ENCODE data around the gene ZFHX2.

The ZFHX2 gene

GRCh38 chr14:23579739-23580138 lies 28.2 kb upstream of the ZFHX2 start:
- Histone ChIP-seq H2BK5ac (ENCODE audit: low read depth, low read length, poor library complexity, severe bottlenecking) (no peak overlapping the region), H4K91ac (ENCODE audit: low read length) (no peak overlapping the region), H2AK5ac (ENCODE audit: low read length, severe bottlenecking) (no peak overlapping the region), H2AFZ (ENCODE audit: low read depth, low read length) (no peak overlapping the region), H3K36me3 (ENCODE audit: control insufficient read depth in 1 of 2, insufficient read depth in 2 of 2, low read depth in 1 of 2, low read length in 2 of 2) (peaks cover 0 to 2% of the 10 kb centered on the region in 2 experiments), H3K9me3 (ENCODE audit: control insufficient read depth, low read length) (no peaks in the 10 kb centered on the region), H3K4me1 (ENCODE audit: control insufficient read depth, insufficient read depth, low read depth, low read length) (peaks cover 15% of the 10 kb centered on the region), H3K4me3 (ENCODE audit: insufficient read depth in 1 of 2, low read depth in 1 of 2, low read length in 2 of 2) (no peak overlapping the region), H3K27me3 (ENCODE audit: control insufficient read depth in 1 of 2, insufficient read depth in 1 of 2, low read length in 2 of 2) (peaks cover 62 to 71% of the 10 kb centered on the region in 2 experiments), H2BK15ac (ENCODE audit: low read depth, poor library complexity, severe bottlenecking) (no peak overlapping the region), H2BK12ac (ENCODE audit: low read length in 2 of 2) (no peak overlapping the region), H3K4ac (ENCODE audit: low read depth in 1 of 2, low read length in 2 of 2) (no peak overlapping the region), H3K27ac (ENCODE audit: low read length, poor library complexity, severe bottlenecking) (no peak overlapping the region), H3K23ac (ENCODE audit: low read length in 2 of 2) (no peak overlapping the region), H3K79me1 (replicated peaks; ENCODE audit: low read length, poor library complexity, severe bottlenecking) (no peaks in the 10 kb centered on the region), H3K18ac (ENCODE audit: low read depth in 1 of 2, low read length in 2 of 2) (no peak overlapping the region), H3K9ac (ENCODE audit: low read length) (no peak overlapping the region), H3K4me2 (ENCODE audit: low read length, poor library complexity, severe bottlenecking) (no peak overlapping the region), H4K8ac (ENCODE audit: low read length) (no peak overlapping the region), H3K14ac (ENCODE audit: low read length in 2 of 2) (no peak overlapping the region), H2BK120ac (ENCODE audit: low read depth, low read length) (no peak overlapping the region)
- DNase-seq: no peak

- WGBS: 83% methylated on average over 2 of the region's 3 CpGs
Measured at GRCh38 chr14:23579311-23579630, 27.7 kb upstream of the ZFHX2 start.

GRCh38 chr14:23578560-23579310 lies 27.2 kb upstream of the ZFHX2 start, which contains the start of gene JPH4:
Gene JPH4 (minus strand): TSS chr14:23578790. CDS start chr14:23577453, 1,337 bp downstream.
- Histone ChIP-seq H4K8ac (ENCODE audit: low read length) (no peak within 1 kb of the TSS), H2BK15ac (ENCODE audit: low read depth, poor library complexity, severe bottlenecking) (no peak within 1 kb of the TSS), H3K23ac (ENCODE audit: low read length in 2 of 2) (no peak within 1 kb of the TSS), H4K91ac (ENCODE audit: low read length) (no peak within 1 kb of the TSS), H3K14ac (ENCODE audit: low read length in 2 of 2) (no peak within 1 kb of the TSS), H3K36me3 (ENCODE audit: control insufficient read depth in 1 of 2, insufficient read depth in 2 of 2, low read depth in 1 of 2, low read length in 2 of 2) (peaks cover 0 to 2% of the 10 kb centered on the region in 2 experiments), H3K4me3 (ENCODE audit: insufficient read depth in 1 of 2, low read depth in 1 of 2, low read length in 2 of 2) (no peak within 1 kb of the TSS), H3K79me1 (replicated peaks; ENCODE audit: low read length, poor library complexity, severe bottlenecking) (no peaks in the 10 kb centered on the region), H3K4me1 (ENCODE audit: control insufficient read depth, insufficient read depth, low read depth, low read length) (peaks cover 15% of the 10 kb centered on the region), H3K27ac (ENCODE audit: low read length, poor library complexity, severe bottlenecking) (no peak within 1 kb of the TSS), H2BK5ac (ENCODE audit: low read depth, low read length, poor library complexity, severe bottlenecking) (no peak within 1 kb of the TSS), H3K4ac (ENCODE audit: low read depth in 1 of 2, low read length in 2 of 2) (no peak within 1 kb of the TSS), H2AK5ac (ENCODE audit: low read length, severe bottlenecking) (no peak within 1 kb of the TSS), H3K9ac (ENCODE audit: low read length) (no peak within 1 kb of the TSS), H3K4me2 (ENCODE audit: low read length, poor library complexity, severe bottlenecking) (no peak within 1 kb of the TSS), H3K18ac (ENCODE audit: low read depth in 1 of 2, low read length in 2 of 2) (no peak within 1 kb of the TSS), H3K27me3 (ENCODE audit: control insufficient read depth in 1 of 2, insufficient read depth in 1 of 2, low read length in 2 of 2) (peaks cover 65 to 74% of the 10 kb centered on the region in 2 experiments), H3K9me3 (ENCODE audit: control insufficient read depth, low read length) (no peaks in the 10 kb centered on the region), H2BK12ac (ENCODE audit: low read length in 2 of 2) (no peak within 1 kb of the TSS), H2BK120ac (ENCODE audit: low read depth, low read length) (no peak within 1 kb of the TSS), H2AFZ (ENCODE audit: low read depth, low read length) (no peak within 1 kb of the TSS)
- DNase-seq: no peak
- WGBS: 12% methylated on average over 18 of the region's 18 CpGs

More at GRCh38 chr14:23579311-23579630, 27.7 kb upstream of the ZFHX2 start:
- no peak overlapping the region for H2BK12ac ChIP-seq (ENCODE audit: low read length in 2 of 2)
- no peak overlapping the region for H2AFZ ChIP-seq (ENCODE audit: low read depth, low read length)
- H3K9me3 ChIP-seq (ENCODE audit: control insufficient read depth, low read length): no peaks in the 10 kb centered on the region
- H3K27me3 ChIP-seq (ENCODE audit: control insufficient read depth in 1 of 2, insufficient read depth in 1 of 2, low read length in 2 of 2): peaks cover 65 to 73% of the 10 kb centered on the region in 2 experiments
- H3K27ac ChIP-seq (ENCODE audit: low read length, poor library complexity, severe bottlenecking): no peak overlapping the region
- no peak overlapping the region for H3K4me2 ChIP-seq (ENCODE audit: low read length, poor library complexity, severe bottlenecking)
- no peak overlapping the region for H2AK5ac ChIP-seq (ENCODE audit: low read length, severe bottlenecking)
- peaks cover 0 to 2% of the 10 kb centered on the region in 2 experiments for H3K36me3 ChIP-seq (ENCODE audit: control insufficient read depth in 1 of 2, insufficient read depth in 2 of 2, low read depth in 1 of 2, low read length in 2 of 2)
- H3K18ac ChIP-seq (ENCODE audit: low read depth in 1 of 2, low read length in 2 of 2): no peak overlapping the region
- no peak overlapping the region for H3K4ac ChIP-seq (ENCODE audit: low read depth in 1 of 2, low read length in 2 of 2)
- no peak overlapping the region for H3K23ac ChIP-seq (ENCODE audit: low read length in 2 of 2)
- no peak overlapping the region for H4K8ac ChIP-seq (ENCODE audit: low read length)
- no peak overlapping the region for H4K91ac ChIP-seq (ENCODE audit: low read length)
- H2BK15ac ChIP-seq (ENCODE audit: low read depth, poor library complexity, severe bottlenecking): no peak overlapping the region
- no peak overlapping the region for H2BK5ac ChIP-seq (ENCODE audit: low read depth, low read length, poor library complexity, severe bottlenecking)
- no peak overlapping the region for H3K9ac ChIP-seq (ENCODE audit: low read length)
- H3K4me3 ChIP-seq (ENCODE audit: insufficient read depth in 1 of 2, low read depth in 1 of 2, low read length in 2 of 2): no peak overlapping the region
- peaks cover 15% of the 10 kb centered on the region for H3K4me1 ChIP-seq (ENCODE audit: control insufficient read depth, insufficient read depth, low read depth, low read length)
- no peak for DNase-seq
- no peaks in the 10 kb centered on the region for H3K79me1 ChIP-seq (replicated peaks; ENCODE audit: low read length, poor library complexity, severe bottlenecking)
- no peak overlapping the region for H2BK120ac ChIP-seq (ENCODE audit: low read depth, low read length)
- H3K14ac ChIP-seq (ENCODE audit: low read length in 2 of 2): no peak overlapping the region

- no peak for DNase-seq
- Histone ChIP-seq H3K4me2 (ENCODE audit: low read length, poor library complexity, severe bottlenecking) (no peak overlapping the region), H3K79me1 (replicated peaks; ENCODE audit: low read length, poor library complexity, severe bottlenecking) (no peaks in the 10 kb centered on the region), H2BK15ac (ENCODE audit: low read depth, poor library complexity, severe bottlenecking) (no peak overlapping the region), H3K27me3 (ENCODE audit: control insufficient read depth in 1 of 2, insufficient read depth in 1 of 2, low read length in 2 of 2) (peaks cover 72 to 81% of the 10 kb centered on the region in 2 experiments), H4K8ac (ENCODE audit: low read length) (no peak overlapping the region), H3K4me3 (ENCODE audit: insufficient read depth in 1 of 2, low read depth in 1 of 2, low read length in 2 of 2) (no peak overlapping the region), H3K23ac (ENCODE audit: low read length in 2 of 2) (no peak overlapping the region), H2AK5ac (ENCODE audit: low read length, severe bottlenecking) (no peak overlapping the region), H2BK120ac (ENCODE audit: low read depth, low read length) (no peak overlapping the region), H4K91ac (ENCODE audit: low read length) (no peak overlapping the region), H2BK12ac (ENCODE audit: low read length in 2 of 2) (no peak overlapping the region), H3K9me3 (ENCODE audit: control insufficient read depth, low read length) (no peaks in the 10 kb centered on the region), H2AFZ (ENCODE audit: low read depth, low read length) (no peak overlapping the region), H3K18ac (ENCODE audit: low read depth in 1 of 2, low read length in 2 of 2) (no peak overlapping the region), H3K14ac (ENCODE audit: low read length in 2 of 2) (no peak overlapping the region), H3K4me1 (ENCODE audit: control insufficient read depth, insufficient read depth, low read depth, low read length) (peaks cover 15% of the 10 kb centered on the region), H3K36me3 (ENCODE audit: control insufficient read depth in 1 of 2, insufficient read depth in 2 of 2, low read depth in 1 of 2, low read length in 2 of 2) (peaks cover 0 to 2% of the 10 kb centered on the region in 2 experiments), H3K4ac (ENCODE audit: low read depth in 1 of 2, low read length in 2 of 2) (no peak overlapping the region), H3K27ac (ENCODE audit: low read length, poor library complexity, severe bottlenecking) (no peak overlapping the region), H3K9ac (ENCODE audit: low read length) (no peak overlapping the region), H2BK5ac (ENCODE audit: low read depth, low read length, poor library complexity, severe bottlenecking) (no peak overlapping the region)
- WGBS: 7% methylated on average over 14 of the region's 24 CpGs
Measured at GRCh38 chr14:23577710-23578392, 26.3 kb upstream of the ZFHX2 start.
